Daoy (cell line): ENCODE measurements around the gene MAD2L2. TPM values are rescaled to one million over a fixed set of nuclear protein-coding genes. Genes with fewer than 3 reads are reported as not detected.

Experiments used
- DNase-seq: peaks from one replicate; pipeline ENCODE4 v3.0.0-alpha.2; 2015; ENCODE audit warnings: low read depth
- total RNA-seq: library from RNA; depleted of rRNA; stranded (reverse); fragments of >200 nt; shearing (Covaris generic); gene quantifications from 2 replicates; pipeline ENCODE4 v1.2.3, GENCODE V29; 2014; rRNA removed

Gene MAD2L2
- total RNA-seq, 1 experiment from 2014 or later, result 91.7 TPM

DNA sequence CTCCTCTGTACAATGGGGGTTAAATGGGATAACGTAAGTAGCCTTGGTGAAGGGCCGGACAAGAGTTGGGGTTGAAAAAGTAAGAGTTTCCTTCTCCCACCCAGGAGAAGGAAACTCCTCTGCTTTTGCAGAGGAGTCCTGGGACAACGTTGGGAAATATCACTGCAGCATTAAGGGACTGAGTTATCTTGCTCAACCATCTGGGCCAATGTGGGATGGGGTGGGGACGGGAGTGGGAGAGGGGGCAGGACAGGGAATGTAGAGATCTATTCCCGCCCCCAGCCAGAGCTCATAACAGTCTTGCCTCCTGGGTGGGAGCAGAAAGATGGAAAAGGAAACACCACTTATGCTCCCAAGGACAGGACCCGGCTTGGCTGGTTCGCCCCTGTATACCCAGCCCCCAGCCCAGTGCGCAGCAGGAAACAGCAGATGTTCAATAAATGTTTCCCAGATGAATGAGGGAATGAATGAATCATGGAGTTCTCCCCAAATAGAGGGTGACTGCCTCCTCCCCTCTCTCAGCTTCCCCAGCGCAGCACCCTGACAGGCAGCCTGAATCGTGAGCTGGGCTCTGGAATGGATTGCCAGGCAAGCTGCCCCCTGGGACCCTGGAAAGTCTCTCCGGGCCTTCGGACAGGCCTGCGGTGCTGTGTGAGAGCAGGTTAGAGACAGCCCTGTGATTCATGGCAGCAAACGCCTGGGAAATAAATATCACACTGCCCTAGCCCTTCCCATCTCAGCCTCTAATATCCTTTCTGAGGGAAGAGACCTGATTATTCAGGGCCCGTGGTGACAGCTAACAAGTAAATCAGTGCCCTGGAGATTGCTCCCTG, 51.5 kb downstream of the MAD2L2 start:
- DNase-seq, result no peak

DNA sequence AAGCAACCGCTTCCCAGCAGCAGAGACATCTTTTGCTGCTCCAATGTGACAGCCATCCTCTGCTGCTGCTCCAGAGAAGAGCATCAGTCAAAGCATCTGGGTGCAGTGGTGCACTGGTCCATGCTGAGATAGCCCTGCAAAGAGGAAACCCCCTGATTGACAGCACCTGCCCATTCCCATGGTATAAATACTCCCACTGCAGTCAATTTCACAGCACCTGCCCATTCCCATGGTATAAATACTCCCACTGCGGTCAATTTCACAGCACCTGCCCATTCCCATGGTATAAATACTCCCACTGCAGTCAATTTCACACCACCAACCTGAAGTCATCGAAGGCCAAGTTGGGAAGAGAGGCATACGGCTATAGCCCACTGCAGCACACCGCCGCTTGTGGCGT, 52.2 kb downstream of the MAD2L2 start:
- DNase-seq, result no peak

DNA sequence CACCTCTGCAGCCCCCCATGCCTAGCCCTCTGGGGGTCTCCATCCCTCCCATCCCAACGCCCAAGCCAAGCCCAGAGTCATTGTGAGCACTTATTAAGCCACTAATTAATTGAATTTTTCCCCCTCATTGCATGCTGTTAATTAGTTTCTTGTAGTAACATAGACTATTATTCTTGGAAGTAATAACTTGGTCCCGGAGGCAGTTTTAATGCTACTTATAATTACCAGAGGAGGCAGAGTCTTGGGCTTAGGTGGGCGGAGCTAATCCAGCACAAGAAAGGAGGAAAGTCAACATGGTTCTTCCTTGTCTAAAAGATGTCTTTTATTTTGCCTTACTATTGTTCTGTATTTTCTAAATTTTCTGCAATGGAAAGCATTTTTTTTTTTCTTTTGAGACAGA, 54.4 kb downstream of the MAD2L2 start:
- DNase-seq, result no peak

Other genes starting within 250 kb of the MAD2L2 start
- gene DISP3, start 202.0 kb downstream of the MAD2L2 start, total RNA-seq, result 0.11 and 0.48 TPM in 2 replicates
- 1.4 TPM in 1 of 2 replicates, not detected in the other for gene FBXO2, start 26.7 kb downstream of the MAD2L2 start, total RNA-seq
- 2.7 and 6.3 TPM in 2 replicates for gene FBXO44, start 26.3 kb downstream of the MAD2L2 start, total RNA-seq
- 1.1 and 2.4 TPM in 2 replicates for gene FBXO6, start 16.9 kb downstream of the MAD2L2 start, total RNA-seq
- gene DRAXIN, start 10.6 kb upstream of the MAD2L2 start, total RNA-seq, result 0.86 and 0.97 TPM in 2 replicates
- 42.4 and 42.9 TPM in 2 replicates for gene AGTRAP, start 55.0 kb upstream of the MAD2L2 start, total RNA-seq
- not detected in 2 replicates for gene C1orf167, start 81.0 kb upstream of the MAD2L2 start, total RNA-seq
- 4.7 and 8.6 TPM in 2 replicates for gene MTHFR, start 124.8 kb upstream of the MAD2L2 start, total RNA-seq
- gene CLCN6, start 125.0 kb upstream of the MAD2L2 start, total RNA-seq, result 12.4 TPM in 2 replicates
- gene NPPA, start 166.6 kb upstream of the MAD2L2 start, total RNA-seq, result not detected in 2 replicates
- 38.6 and 78.9 TPM in 2 replicates for gene NPPB, start 177.8 kb upstream of the MAD2L2 start, total RNA-seq
- 67.3 and 87.1 TPM in 2 replicates for gene KIAA2013, start 245.3 kb upstream of the MAD2L2 start, total RNA-seq